ENCODE results near the gene CENPP.
"Not testable (repeated sequence)": the region's sequence is repeated elsewhere in the genome, so short reads cannot be mapped to it uniquely, and the experiment has no call there.

Gene CENPP

DNA sequence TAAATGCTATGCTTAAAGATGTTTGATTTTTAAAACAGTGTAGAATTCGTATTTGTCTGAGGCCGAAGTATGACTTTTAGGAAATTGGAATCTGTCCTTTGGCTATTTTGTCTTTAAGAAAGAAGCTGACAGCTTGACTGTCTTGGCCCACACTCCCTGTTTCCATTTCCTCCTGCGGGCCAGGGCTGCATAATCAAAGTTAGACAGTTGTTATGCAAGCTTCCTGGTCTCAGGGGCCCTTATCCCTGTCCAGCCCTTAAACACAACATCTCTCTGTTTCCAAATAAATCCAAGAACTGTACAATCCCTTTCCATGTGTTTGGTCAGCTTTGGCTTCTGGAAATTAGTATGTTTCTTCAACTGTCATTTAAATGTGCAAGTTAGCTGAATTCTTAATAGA is 264.6 kb downstream of the CENPP start:
- H3K4me3 ChIP-seq (ENCODE audit: low read depth, low read length): no peak overlapping the region
- peak; percentile 22 for DNase-seq (ENCODE audit: low read depth)
- TF ChIP-seq, protein P1, sequence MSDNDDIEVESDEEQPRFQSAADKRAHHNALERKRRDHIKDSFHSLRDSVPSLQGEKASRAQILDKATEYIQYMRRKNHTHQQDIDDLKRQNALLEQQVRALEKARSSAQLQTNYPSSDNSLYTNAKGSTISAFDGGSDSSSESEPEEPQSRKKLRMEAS (IDR thresholded peaks at IDR 0.05; ENCODE audit: low read depth, low read length): no peak
- TF ChIP-seq MYC (IDR thresholded peaks at IDR 0.05; ENCODE audit: low read depth, low read length): no peak
- TF ChIP-seq POLR2A (IDR thresholded peaks at IDR 0.05; ENCODE audit: extremely low read depth, insufficient read length): no peak
- TF ChIP-seq, protein P2, sequence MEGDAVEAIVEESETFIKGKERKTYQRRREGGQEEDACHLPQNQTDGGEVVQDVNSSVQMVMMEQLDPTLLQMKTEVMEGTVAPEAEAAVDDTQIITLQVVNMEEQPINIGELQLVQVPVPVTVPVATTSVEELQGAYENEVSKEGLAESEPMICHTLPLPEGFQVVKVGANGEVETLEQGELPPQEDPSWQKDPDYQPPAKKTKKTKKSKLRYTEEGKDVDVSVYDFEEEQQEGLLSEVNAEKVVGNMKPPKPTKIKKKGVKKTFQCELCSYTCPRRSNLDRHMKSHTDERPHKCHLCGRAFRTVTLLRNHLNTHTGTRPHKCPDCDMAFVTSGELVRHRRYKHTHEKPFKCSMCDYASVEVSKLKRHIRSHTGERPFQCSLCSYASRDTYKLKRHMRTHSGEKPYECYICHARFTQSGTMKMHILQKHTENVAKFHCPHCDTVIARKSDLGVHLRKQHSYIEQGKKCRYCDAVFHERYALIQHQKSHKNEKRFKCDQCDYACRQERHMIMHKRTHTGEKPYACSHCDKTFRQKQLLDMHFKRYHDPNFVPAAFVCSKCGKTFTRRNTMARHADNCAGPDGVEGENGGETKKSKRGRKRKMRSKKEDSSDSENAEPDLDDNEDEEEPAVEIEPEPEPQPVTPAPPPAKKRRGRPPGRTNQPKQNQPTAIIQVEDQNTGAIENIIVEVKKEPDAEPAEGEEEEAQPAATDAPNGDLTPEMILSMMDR (IDR thresholded peaks at IDR 0.05; ENCODE audit: low read depth, low read length): no peak

DNA sequence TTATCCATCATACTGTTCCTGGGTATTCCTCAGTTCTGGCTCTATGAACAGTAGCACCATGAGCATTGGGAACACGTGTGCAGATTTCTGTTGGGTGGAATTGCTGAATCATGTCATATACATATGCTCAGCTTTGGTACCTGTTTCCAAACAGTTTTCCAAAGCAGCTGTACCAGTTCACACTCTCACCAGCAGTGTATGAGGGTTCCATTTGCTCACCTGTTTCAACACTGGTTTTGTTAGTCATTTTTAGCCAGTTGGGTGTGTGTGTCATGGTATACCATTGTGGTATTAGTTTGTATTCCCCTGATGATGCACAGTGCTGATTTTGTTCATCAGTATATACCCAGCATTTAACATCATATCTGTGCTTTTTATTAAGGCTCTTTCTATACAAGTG is 266.8 kb downstream of the CENPP start:
- no peak for DNase-seq (ENCODE audit: low read depth)

DNA sequence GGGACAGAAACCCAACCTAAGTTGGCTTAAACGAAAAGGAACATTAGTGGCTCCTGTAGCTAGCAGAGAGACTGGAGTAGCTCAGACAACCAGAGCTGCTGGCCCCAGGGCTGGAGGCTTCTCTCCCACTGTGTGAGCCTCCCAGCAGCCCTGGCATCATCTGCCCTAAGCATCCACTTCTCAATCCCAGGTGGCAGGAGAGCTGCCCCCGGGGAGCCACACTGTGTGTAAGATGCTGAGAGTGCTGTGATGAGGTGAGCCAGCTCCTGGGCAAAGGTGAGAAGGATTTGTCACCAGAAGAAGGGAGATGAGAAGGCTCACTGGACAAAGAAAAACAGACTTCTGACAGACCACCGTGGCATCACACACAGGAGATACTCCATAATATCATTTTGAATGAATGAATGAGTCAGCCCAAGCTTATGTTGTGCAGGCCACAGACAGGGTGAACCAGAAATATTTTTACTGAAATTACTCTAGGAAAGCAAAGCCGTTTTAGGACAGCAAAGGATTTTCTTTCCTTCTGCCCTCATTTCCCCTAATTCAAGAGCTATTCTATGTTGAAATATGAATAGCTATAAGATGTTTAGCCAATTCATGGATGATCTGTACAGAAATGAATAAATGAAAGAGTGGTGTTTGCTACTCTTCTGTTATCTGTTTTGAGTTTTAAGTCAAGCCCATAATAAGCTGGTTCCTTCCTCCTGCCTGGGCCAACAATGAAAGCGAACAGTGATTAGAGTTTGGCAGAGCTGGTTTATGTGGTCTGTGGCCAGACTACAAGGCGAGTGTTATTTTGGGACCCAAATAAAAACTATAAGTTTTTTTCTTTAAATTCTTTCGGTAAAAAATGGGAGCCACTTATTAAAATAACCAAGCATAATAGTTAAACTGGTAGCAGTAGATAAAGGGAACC is 267.5 kb downstream of the CENPP start:
- no peak for DNase-seq (ENCODE audit: low read depth)
- TF ChIP-seq POLR2A (IDR thresholded peaks at IDR 0.05; ENCODE audit: extremely low read depth, insufficient read length) (no peak), MYC (IDR thresholded peaks at IDR 0.05; ENCODE audit: low read depth, low read length) (no peak)
- TF ChIP-seq, protein P2 (IDR thresholded peaks at IDR 0.05; ENCODE audit: low read depth, low read length): no peak
- TF ChIP-seq, protein P1 (IDR thresholded peaks at IDR 0.05; ENCODE audit: low read depth, low read length): no peak
- H3K4me3 ChIP-seq (ENCODE audit: low read depth, low read length): no peak overlapping the region

More for the DNA sequence above, 266.8 kb downstream of the CENPP start:
- H3K4me3 ChIP-seq (ENCODE audit: low read depth, low read length): no peak overlapping the region
- TF ChIP-seq, protein P2 (IDR thresholded peaks at IDR 0.05; ENCODE audit: low read depth, low read length): no peak
- TF ChIP-seq MYC (IDR thresholded peaks at IDR 0.05; ENCODE audit: low read depth, low read length) (no peak), POLR2A (IDR thresholded peaks at IDR 0.05; ENCODE audit: extremely low read depth, insufficient read length) (no peak)
- TF ChIP-seq, protein P1 (IDR thresholded peaks at IDR 0.05; ENCODE audit: low read depth, low read length): no peak

DNA sequence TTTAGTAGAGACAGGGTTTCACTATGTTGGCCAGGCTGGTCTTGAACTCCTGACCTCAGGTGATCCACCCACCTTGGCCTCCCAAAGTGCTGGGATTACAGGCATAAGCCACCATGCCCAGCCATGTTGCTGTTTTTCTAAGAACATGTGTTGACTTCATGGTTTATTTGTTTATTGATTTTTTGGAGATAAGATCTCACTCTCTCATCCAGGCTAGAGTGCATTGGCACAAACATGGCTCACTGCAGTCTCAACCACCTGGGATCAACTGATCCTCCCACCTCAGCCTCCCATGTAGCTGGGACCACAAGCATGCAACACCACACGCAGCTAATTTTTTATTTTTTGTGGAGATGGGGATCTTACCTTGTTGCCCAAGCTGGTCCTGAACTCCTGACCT is 269.3 kb downstream of the CENPP start:
- not testable (repeated sequence) for H3K4me3 ChIP-seq (ENCODE audit: low read depth, low read length); DNase-seq (ENCODE audit: low read depth)

DNA sequence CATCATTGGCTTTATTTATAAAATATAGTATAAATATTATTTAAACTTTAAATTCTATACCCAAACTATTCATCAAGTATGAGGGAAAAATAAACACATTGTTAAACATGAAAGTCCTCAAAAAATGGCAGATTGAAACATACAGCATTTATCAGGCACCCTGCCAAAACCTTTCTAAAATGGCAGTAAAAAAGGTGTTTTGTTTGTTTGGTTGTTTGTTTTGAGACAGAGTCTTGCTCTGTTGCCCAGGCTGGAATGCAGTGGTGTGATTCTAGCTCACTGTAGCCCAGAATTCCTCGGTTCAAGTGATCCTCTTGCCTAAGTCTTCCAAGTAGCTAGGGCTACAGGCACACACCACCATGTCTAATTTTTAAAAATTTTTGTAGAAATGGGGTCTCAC is 270.2 kb downstream of the CENPP start:
- no peak for DNase-seq (ENCODE audit: low read depth)
- H3K4me3 ChIP-seq (ENCODE audit: low read depth, low read length): no peak overlapping the region
- TF ChIP-seq POLR2A (IDR thresholded peaks at IDR 0.05; ENCODE audit: extremely low read depth, insufficient read length): no peak
- no peak for TF ChIP-seq MYC (IDR thresholded peaks at IDR 0.05; ENCODE audit: low read depth, low read length)
- TF ChIP-seq, protein P2 (IDR thresholded peaks at IDR 0.05; ENCODE audit: low read depth, low read length): no peak
- TF ChIP-seq, protein P1 (IDR thresholded peaks at IDR 0.05; ENCODE audit: low read depth, low read length): no peak

DNA sequence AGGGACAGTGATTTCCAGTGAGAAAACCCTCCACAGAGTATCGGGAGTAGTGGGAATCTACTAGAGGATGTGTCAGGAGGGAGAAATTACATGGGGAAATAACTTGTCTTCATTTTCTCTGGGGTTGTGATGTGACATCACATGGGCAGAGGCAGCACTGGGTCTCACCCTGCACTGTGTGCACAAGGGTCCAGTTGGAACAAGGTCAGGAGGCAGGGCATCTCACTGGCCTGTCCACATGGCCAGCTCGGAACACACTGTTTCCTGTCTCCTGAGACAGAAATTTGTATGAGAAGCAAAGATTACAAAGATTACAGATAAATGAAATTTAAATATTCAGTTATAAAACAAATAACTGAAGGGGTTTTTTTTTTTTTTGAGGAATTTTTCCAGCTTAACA is 272.6 kb downstream of the CENPP start:
- H3K4me3 ChIP-seq (ENCODE audit: low read depth, low read length): no peak overlapping the region
- DNase-seq (ENCODE audit: low read depth): no peak
- TF ChIP-seq, protein P2 (IDR thresholded peaks at IDR 0.05; ENCODE audit: low read depth, low read length): no peak
- TF ChIP-seq, protein P1 (IDR thresholded peaks at IDR 0.05; ENCODE audit: low read depth, low read length): no peak
- TF ChIP-seq POLR2A (IDR thresholded peaks at IDR 0.05; ENCODE audit: extremely low read depth, insufficient read length) (no peak), MYC (IDR thresholded peaks at IDR 0.05; ENCODE audit: low read depth, low read length) (no peak)

All from NB4 (cell line).